RWPE1 (cell line): ENCODE measurements around the gene EGFR.

ENCODE experiments used
- CTCF ChIA-PET: fragments of 350-600 bp; sonication (Branson Sonifier 250); formaldehyde crosslinking; extraction: SDS; loops from one replicate; lab custom pipeline; 2021; lab: Yijun Ruan, JAX
- POLR2A ChIA-PET: fragments of 400-600 bp; formaldehyde crosslinking; extraction: SDS; loops from one replicate; lab custom pipeline; 2020; ENCODE audit warnings: antibody characterized with exemption; ENCODE audit not compliant: low non-redundant PET; lab: Yijun Ruan, JAX
- DNase-seq: peaks from one replicate; pipeline ENCODE4 v3.0.0; 2012; ENCODE audit warnings: low spot score
- H3K27ac ChIP-seq: fragments of 450-650 bp; 2 replicates; pipeline ENCODE4 v1.5.1; 2017
- CTCF ChIP-seq: fragments of 450-650 bp; conservative IDR thresholded peaks from 2 replicates; pipeline ENCODE4 v1.5.1; 2017; ENCODE audit warnings: low read depth, mild to moderate bottlenecking

EGFR gene

GRCh38 chr7:55235801-55236200, 217.0 kb downstream of the EGFR start:
- TF ChIP-seq CTCF: no peak
- ChIA-PET POLR2A (no interaction called here), CTCF (no interaction called here)
- no peak for DNase-seq
- no peak overlapping the region for H3K27ac ChIP-seq

- POLR2A ChIA-PET: no interaction called here
- DNase-seq: no peak
- no peak for TF ChIP-seq CTCF
- H3K27ac ChIP-seq: no peak overlapping the region
- CTCF ChIA-PET: no interaction called here
These were observed 217.7 kb downstream of the EGFR start for GRCh38 chr7:55236476-55236875.

GRCh38 chr7:55237156-55237893, 218.5 kb downstream of the EGFR start:
- no peak for DNase-seq
- ChIA-PET POLR2A (no interaction called here), CTCF (no interaction called here)
- no peak for TF ChIP-seq CTCF
- no peak overlapping the region for H3K27ac ChIP-seq

GRCh38 chr7:55239406-55239805, 220.6 kb downstream of the EGFR start:
- ChIA-PET CTCF (interaction anchor here (0.6 to 0.7 kb wide), 2 partner anchors 17 to 121 kb away, joined by 3 read pairs; no protein-coding TSS in a partner anchor), POLR2A (no interaction called here)

GRCh38 chr7:55240418-55241142, 221.8 kb downstream of the EGFR start:
- ChIA-PET POLR2A (no interaction called here), CTCF (no interaction called here)
- TF ChIP-seq CTCF: no peak
- H3K27ac ChIP-seq: no peak overlapping the region
- no peak for DNase-seq

More at GRCh38 chr7:55239406-55239805, 220.6 kb downstream of the EGFR start:
- TF ChIP-seq CTCF: no peak
- DNase-seq: no peak
- no peak overlapping the region for H3K27ac ChIP-seq

- no peak for DNase-seq
- TF ChIP-seq CTCF: no peak
- no peak overlapping the region for H3K27ac ChIP-seq
- CTCF ChIA-PET: interaction anchor here (0.7 kb wide), 1 partner anchor 498 kb away, joined by 3 read pairs; no protein-coding TSS in a partner anchor
- POLR2A ChIA-PET: no interaction called here
These were observed 223.1 kb downstream of the EGFR start for GRCh38 chr7:55241958-55242357.
